ENCODE data around the gene ZBTB20. TPM values are rescaled to one million over a fixed set of nuclear protein-coding genes. Genes with fewer than 3 reads are reported as not detected.

The ZBTB20 gene
- total RNA-seq, 1 experiment from 2014 or later = 12.8 TPM

GRCh38 chr3:114789803-114790202 is 357.3 kb downstream of the ZBTB20 start:
- peaks cover 17% of the 10 kb centered on the region for H3K4me1 ChIP-seq
- POLR2A ChIA-PET = no interaction called here
- no peaks in the 10 kb centered on the region for H3K9me3 ChIP-seq
- no peak for TF ChIP-seq CTCF (IDR thresholded peaks at IDR 0.05; ENCODE audit: insufficient read depth in 1 of 2, low read depth in 1 of 2, low read length in 1 of 2, severe bottlenecking in 1 of 2, unreplicated experiment in 1 of 2)
- no peaks in the 10 kb centered on the region for H3K4me1 Mint-ChIP-seq (ENCODE audit: low read depth, unreplicated experiment)
- intact Hi-C loops (cut with micrococcal nuclease; ENCODE audit: unreplicated experiment) = no loop called here
- no peaks in the 10 kb centered on the region for H3K36me3 Mint-ChIP-seq (ENCODE audit: insufficient read depth, unreplicated experiment)
- no peaks in the 10 kb centered on the region for H3K36me3 ChIP-seq (ENCODE audit: control insufficient read depth, insufficient read depth, low read length)
- CTCF ChIA-PET = no interaction called here
- no peak overlapping the region for H3K4me3 ChIP-seq (ENCODE audit: low read depth, low read length)
- H3K4me3 Mint-ChIP-seq (ENCODE audit: unreplicated experiment) = no peak overlapping the region
- H3K27me3 Mint-ChIP-seq (ENCODE audit: insufficient read depth, unreplicated experiment) = no peaks in the 10 kb centered on the region
- no peak overlapping the region for H3K27ac Mint-ChIP-seq (ENCODE audit: unreplicated experiment)
- no peaks in the 10 kb centered on the region for H3K9me3 Mint-ChIP-seq (ENCODE audit: unreplicated experiment)
- no peaks in the 10 kb centered on the region for H3K27me3 ChIP-seq (replicated peaks; ENCODE audit: control insufficient read depth, insufficient read depth, low read length)
- DNase-seq = no peak
- no TSS peak for BruUV-seq (replicated peaks)

- no peak overlapping the region for H3K27ac Mint-ChIP-seq (ENCODE audit: unreplicated experiment)
- no peaks in the 10 kb centered on the region for H3K27me3 Mint-ChIP-seq (ENCODE audit: insufficient read depth, unreplicated experiment)
- POLR2A ChIA-PET = no interaction called here
- H3K36me3 ChIP-seq (ENCODE audit: control insufficient read depth, insufficient read depth, low read length) = no peaks in the 10 kb centered on the region
- no peak overlapping the region for H3K4me3 ChIP-seq (ENCODE audit: low read depth, low read length)
- peaks cover 8% of the 10 kb centered on the region; the same call in 1 of the 2 replicates for H3K9me3 ChIP-seq
- H3K36me3 Mint-ChIP-seq (ENCODE audit: insufficient read depth, unreplicated experiment) = no peaks in the 10 kb centered on the region
- no peak overlapping the region for H3K4me3 Mint-ChIP-seq (ENCODE audit: unreplicated experiment)
- no peak for DNase-seq
- CTCF ChIA-PET = no interaction called here
- H3K4me1 ChIP-seq = no peaks in the 10 kb centered on the region
- H3K27me3 ChIP-seq (replicated peaks; ENCODE audit: control insufficient read depth, insufficient read depth, low read length) = no peaks in the 10 kb centered on the region
- TF ChIP-seq CTCF (IDR thresholded peaks at IDR 0.05; ENCODE audit: insufficient read depth in 1 of 2, low read depth in 1 of 2, low read length in 1 of 2, severe bottlenecking in 1 of 2, unreplicated experiment in 1 of 2) = no peak
- intact Hi-C loops (cut with micrococcal nuclease; ENCODE audit: unreplicated experiment) = no loop called here
- peaks cover 10% of the 10 kb centered on the region for H3K9me3 Mint-ChIP-seq (ENCODE audit: unreplicated experiment)
- H3K4me1 Mint-ChIP-seq (ENCODE audit: low read depth, unreplicated experiment) = no peaks in the 10 kb centered on the region
- no TSS peak for BruUV-seq (replicated peaks)
These were observed 371.7 kb downstream of the ZBTB20 start for GRCh38 chr3:114775395-114775794.

- no peaks in the 10 kb centered on the region for H3K36me3 Mint-ChIP-seq (ENCODE audit: insufficient read depth, unreplicated experiment)
- no peaks in the 10 kb centered on the region for H3K27me3 ChIP-seq (replicated peaks; ENCODE audit: control insufficient read depth, insufficient read depth, low read length)
- H3K4me3 ChIP-seq (ENCODE audit: low read depth, low read length) = no peak overlapping the region
- no peaks in the 10 kb centered on the region for H3K4me1 ChIP-seq
- H3K36me3 ChIP-seq (ENCODE audit: control insufficient read depth, insufficient read depth, low read length) = no peaks in the 10 kb centered on the region
- peaks cover 10% of the 10 kb centered on the region for H3K9me3 Mint-ChIP-seq (ENCODE audit: unreplicated experiment)
- no peak for DNase-seq
- no peak overlapping the region for H3K4me3 Mint-ChIP-seq (ENCODE audit: unreplicated experiment)
- H3K4me1 Mint-ChIP-seq (ENCODE audit: low read depth, unreplicated experiment) = no peaks in the 10 kb centered on the region
- TF ChIP-seq CTCF (IDR thresholded peaks at IDR 0.05; ENCODE audit: insufficient read depth in 1 of 2, low read depth in 1 of 2, low read length in 1 of 2, severe bottlenecking in 1 of 2, unreplicated experiment in 1 of 2) = no peak
- ChIA-PET CTCF (no interaction called here), POLR2A (no interaction called here)
- peaks cover 8% of the 10 kb centered on the region; the same call in 1 of the 2 replicates for H3K9me3 ChIP-seq
- H3K27me3 Mint-ChIP-seq (ENCODE audit: insufficient read depth, unreplicated experiment) = no peaks in the 10 kb centered on the region
- no peak overlapping the region for H3K27ac Mint-ChIP-seq (ENCODE audit: unreplicated experiment)
- no TSS peak for BruUV-seq (replicated peaks)
- intact Hi-C loops (cut with micrococcal nuclease; ENCODE audit: unreplicated experiment) = no loop called here
These were observed 376.2 kb downstream of the ZBTB20 start for GRCh38 chr3:114770874-114771273.

Data from Caco-2 (cell line).